ENCODE data around the gene COL5A1.

The COL5A1 gene

GRCh38 chr9:134722120-134722701 lies 80.6 kb downstream of the COL5A1 start:
- no peak for TF ChIP-seq GATA3 (IDR thresholded peaks at IDR 0.05; ENCODE audit: low read depth, low read length)
- TF ChIP-seq GATA2 (IDR thresholded peaks at IDR 0.05; ENCODE audit: low read depth, low read length), result no peak

GRCh38 chr9:134723037-134723436 lies 81.4 kb downstream of the COL5A1 start:
- TF ChIP-seq GATA2 (IDR thresholded peaks at IDR 0.05; ENCODE audit: low read depth, low read length) (no peak), GATA3 (IDR thresholded peaks at IDR 0.05; ENCODE audit: low read depth, low read length) (no peak)

- TF ChIP-seq GATA3 (IDR thresholded peaks at IDR 0.05; ENCODE audit: low read depth, low read length), result no peak
- TF ChIP-seq GATA2 (IDR thresholded peaks at IDR 0.05; ENCODE audit: low read depth, low read length), result no peak
These were observed 82.0 kb downstream of the COL5A1 start for GRCh38 chr9:134723491-134724190.

GRCh38 chr9:134724202-134724911 lies 82.8 kb downstream of the COL5A1 start:
- no peak for TF ChIP-seq GATA3 (IDR thresholded peaks at IDR 0.05; ENCODE audit: low read depth, low read length)
- TF ChIP-seq GATA2 (IDR thresholded peaks at IDR 0.05; ENCODE audit: low read depth, low read length), result no peak

- TF ChIP-seq GATA2 (IDR thresholded peaks at IDR 0.05; ENCODE audit: low read depth, low read length) (no peak), GATA3 (IDR thresholded peaks at IDR 0.05; ENCODE audit: low read depth, low read length) (no peak)
These were observed 83.5 kb downstream of the COL5A1 start for GRCh38 chr9:134724912-134725604.

- TF ChIP-seq GATA2 (IDR thresholded peaks at IDR 0.05; ENCODE audit: low read depth, low read length) (no peak), GATA3 (IDR thresholded peaks at IDR 0.05; ENCODE audit: low read depth, low read length) (no peak)
These were observed 84.0 kb downstream of the COL5A1 start for GRCh38 chr9:134725605-134725940.

- TF ChIP-seq GATA2 (IDR thresholded peaks at IDR 0.05; ENCODE audit: low read depth, low read length) (no peak), GATA3 (IDR thresholded peaks at IDR 0.05; ENCODE audit: low read depth, low read length) (no peak)
These were observed 84.6 kb downstream of the COL5A1 start for GRCh38 chr9:134726026-134726721.

- no peak for TF ChIP-seq GATA3 (IDR thresholded peaks at IDR 0.05; ENCODE audit: low read depth, low read length)
- TF ChIP-seq GATA2 (IDR thresholded peaks at IDR 0.05; ENCODE audit: low read depth, low read length), result no peak
These were observed 85.1 kb downstream of the COL5A1 start for GRCh38 chr9:134726722-134727034.

- TF ChIP-seq GATA3 (IDR thresholded peaks at IDR 0.05; ENCODE audit: low read depth, low read length), result no peak
- no peak for TF ChIP-seq GATA2 (IDR thresholded peaks at IDR 0.05; ENCODE audit: low read depth, low read length)
These were observed 86.6 kb downstream of the COL5A1 start for GRCh38 chr9:134728021-134728795.

- TF ChIP-seq GATA3 (IDR thresholded peaks at IDR 0.05; ENCODE audit: low read depth, low read length), result no peak
- no peak for TF ChIP-seq GATA2 (IDR thresholded peaks at IDR 0.05; ENCODE audit: low read depth, low read length)
These were observed 87.3 kb downstream of the COL5A1 start for GRCh38 chr9:134728801-134729495.

- TF ChIP-seq GATA2 (IDR thresholded peaks at IDR 0.05; ENCODE audit: low read depth, low read length) (no peak), GATA3 (IDR thresholded peaks at IDR 0.05; ENCODE audit: low read depth, low read length) (no peak)
These were observed 88.6 kb downstream of the COL5A1 start for GRCh38 chr9:134730011-134730760.

All from SH-SY5Y (cell line).